Peyer's patch (tissue), 4 donors: Measurements from ENCODE around the gene SDC4.

ENCODE experiments used
- CTCF ChIP-seq, 6 experiments: fragments of 450-650 bp in 4 of 6; fragments of 200-600 bp in 2 of 6; sonication (generic) in 1 of 6; IDR thresholded peaks; one replicate each; pipeline ENCODE4 v1.5.1; 2017 to 2019; ENCODE audit warnings: antibody characterized with exemption in 6 of 6, mild to moderate bottlenecking in 3 of 6, moderate library complexity in 1 of 6
- POLR2A ChIP-seq, 2 donors: fragments of 450-650 bp; IDR thresholded peaks; one replicate each; pipeline ENCODE4 v1.5.1; 2017; ENCODE audit warnings: antibody characterized with exemption in 2 of 2, mild to moderate bottlenecking in 2 of 2, moderate library complexity in 2 of 2

GRCh38 chr20:45275338-45275737 is 72.9 kb downstream of the SDC4 start:
- no peak for TF ChIP-seq CTCF (IDR thresholded peaks at IDR 0.05)
- TF ChIP-seq POLR2A (IDR thresholded peaks at IDR 0.05), result no peak
